Lower leg skin (tissue), 3 donors: ENCODE measurements around the gene CLSTN1.

Experiments used
- CTCF ChIP-seq, 3 donors: fragments of 450-650 bp; IDR thresholded peaks; one replicate each; pipeline ENCODE4 v1.5.1; 2016; ENCODE audit warnings: antibody characterized with exemption in 3 of 3, mild to moderate bottlenecking in 3 of 3, moderate library complexity in 2 of 3
- POLR2A ChIP-seq, 2 donors: fragments of 450-650 bp; IDR thresholded peaks; one replicate each; pipeline ENCODE4 v1.6.1; 2016 to 2017; ENCODE audit warnings: antibody characterized with exemption in 2 of 2, mild to moderate bottlenecking in 1 of 2, moderate library complexity in 1 of 2

- no peak for TF ChIP-seq CTCF (IDR thresholded peaks at IDR 0.05)
- TF ChIP-seq POLR2A (IDR thresholded peaks at IDR 0.05): no peak
Observed at GRCh38 chr1:9835758-9836631, 12.2 kb upstream of the CLSTN1 start.
